GM23338 (cell line): Measurements from ENCODE around the gene CPAMD8. TPM values are rescaled to one million over a fixed set of nuclear protein-coding genes. Genes with fewer than 3 reads are reported as not detected.
A peak's percentile ranks its signal among the peaks of the same experiment; 100 is the strongest.

ENCODE experiments used
- ATAC-seq: fragments of 200-7000 bp; cut with Tn5 transposase; 3 replicates; pipeline ENCODE4 v1.9.1; 2020
- DNase-seq: peaks from one replicate; pipeline ENCODE4 v3.0.0-alpha.2; 2015; ENCODE audit warnings: low spot score
- H2AFZ ChIP-seq: fragments of 200-600 bp; sonication (generic); 2 replicates; pipeline ENCODE4 v1.8.0; 2016; ENCODE audit warnings: antibody characterized with exemption, mild to moderate bottlenecking, moderate library complexity
- H3F3A ChIP-seq: fragments of 200-600 bp; sonication (generic); replicated peaks from 2 replicates; pipeline ENCODE4 v1.8.0; 2017; ENCODE audit warnings: antibody characterized with exemption, mixed run types, low read depth
- H3K27ac ChIP-seq: fragments of 200-600 bp; sonication (generic); 2 replicates; pipeline ENCODE4 v1.6.1; 2016; ENCODE audit warnings: low read depth
- H3K27me3 ChIP-seq: fragments of 200-600 bp; sonication (generic); 2 replicates; pipeline ENCODE4 v1.8.0; 2016; ENCODE audit warnings: mild to moderate bottlenecking, mixed run types, moderate library complexity; ENCODE audit not compliant: insufficient read depth
- H3K36me3 ChIP-seq: fragments of 200-600 bp; sonication (generic); 2 replicates; pipeline ENCODE4 v1.8.0; 2016; ENCODE audit warnings: mild to moderate bottlenecking; ENCODE audit not compliant: insufficient read depth
- H3K4me1 ChIP-seq: fragments of 200-600 bp; sonication (generic); 2 replicates; pipeline ENCODE4 v1.8.0; 2016; ENCODE audit warnings: mild to moderate bottlenecking, moderate library complexity; ENCODE audit not compliant: insufficient read depth
- H3K4me2 ChIP-seq: fragments of 200-600 bp; sonication (generic); 2 replicates; pipeline ENCODE4 v1.7.1; 2017; ENCODE audit warnings: mixed run types
- H3K4me3 ChIP-seq: fragments of 200-600 bp; sonication (generic); 2 replicates; pipeline ENCODE4 v1.6.1; 2016; ENCODE audit warnings: mixed run types
- H3K79me2 ChIP-seq: fragments of 200-600 bp; sonication (generic); replicated peaks from 2 replicates; pipeline ENCODE4 v1.8.0; 2017; ENCODE audit warnings: mild to moderate bottlenecking; ENCODE audit not compliant: insufficient read depth
- H3K9me2 ChIP-seq: fragments of 200-600 bp; sonication (generic); 2 replicates; pipeline ENCODE4 v1.8.0; 2017; ENCODE audit not compliant: insufficient read depth
- H4K20me1 ChIP-seq: fragments of 200-600 bp; sonication (generic); replicated peaks from 2 replicates; pipeline ENCODE4 v1.8.0; 2017; ENCODE audit warnings: mild to moderate bottlenecking; ENCODE audit not compliant: insufficient read depth
- H3K27ac Mint-ChIP-seq: 2 replicates; pipeline ENCODE4 v1.8.0; 2020; ENCODE audit warnings: inconsistent platforms, mild to moderate bottlenecking, moderate library complexity, mixed read lengths
- H3K27me3 Mint-ChIP-seq: 3 replicates; pipeline ENCODE4 v1.8.0; 2022; ENCODE audit warnings: low read depth, mild to moderate bottlenecking, moderate library complexity, mixed read lengths, inconsistent platforms; ENCODE audit not compliant: insufficient read depth, poor library complexity
- H3K36me3 Mint-ChIP-seq: 3 replicates; pipeline ENCODE4 v1.8.0; 2021; ENCODE audit warnings: low read depth, mild to moderate bottlenecking, inconsistent platforms, moderate library complexity, mixed read lengths
- H3K4me1 Mint-ChIP-seq: 3 replicates; pipeline ENCODE4 v1.8.0; 2020; ENCODE audit warnings: mild to moderate bottlenecking, inconsistent platforms, mixed read lengths
- H3K4me3 Mint-ChIP-seq: 3 replicates; pipeline ENCODE4 v1.8.0; 2021; ENCODE audit warnings: moderate library complexity, mild to moderate bottlenecking, inconsistent platforms, mixed read lengths
- H3K9me3 Mint-ChIP-seq: 3 replicates; pipeline ENCODE4 v1.8.0; 2020; ENCODE audit warnings: moderate library complexity, mild to moderate bottlenecking, inconsistent platforms, mixed read lengths
- CREB1 ChIP-seq: fragments of 250-450 bp; sonication (Bioruptor Pico); IDR thresholded peaks from 2 replicates; pipeline ENCODE4 v1.5.0; 2020; ENCODE audit warnings: low read depth, mild to moderate bottlenecking, moderate library complexity
- EZH2 ChIP-seq: fragments of 200-600 bp; sonication (generic); IDR thresholded peaks from one replicate; pipeline ENCODE4 v1.8.0; 2017; ENCODE audit warnings: antibody characterized with exemption, mild to moderate bottlenecking, low read depth; ENCODE audit not compliant: unreplicated experiment
- EZH2phosphoT487 ChIP-seq: fragments of 200-600 bp; sonication (generic); IDR thresholded peaks from one replicate; pipeline ENCODE4 v1.8.1; 2018; ENCODE audit warnings: antibody characterized with exemption; ENCODE audit not compliant: unreplicated experiment
- ZNF331 ChIP-seq: fragments of 250-450 bp; sonication (Bioruptor Pico); IDR thresholded peaks from 2 replicates; pipeline ENCODE4 v1.5.0; 2020; ENCODE audit warnings: low read depth, mild to moderate bottlenecking, moderate library complexity
- polyA plus RNA-seq: library from polyadenylated mRNA; unstranded; fragments of >200 nt; fragmentation: Nextera tagmentation; extraction: Ambion mirVana; gene quantifications from 2 replicates; pipeline ENCODE4 v1.2.1, GENCODE V29; 2016
- total RNA-seq: library from RNA; depleted of rRNA; stranded (reverse); fragments of >200 nt; shearing (Covaris generic); gene quantifications from 2 replicates; pipeline ENCODE4 v1.2.3, GENCODE V29; 2014
- TF ChIP-seq, protein P1 (sequence below), 2 experiments: fragments of 200-600 bp in 1 of 2; sonication (generic) in 1 of 2; conservative IDR thresholded peaks; 2 replicates each; pipeline versions ENCODE4 v1.5.1 to v1.6.1; 2016 to 2017; ENCODE audit warnings: antibody characterized with exemption in 2 of 2, low read depth in 2 of 2, mild to moderate bottlenecking in 2 of 2, moderate library complexity in 1 of 2
- TF ChIP-seq, protein P2 (sequence below): fragments of 250-450 bp; sonication (Bioruptor Pico); IDR thresholded peaks from 2 replicates; pipeline ENCODE4 v1.5.0; 2020; ENCODE audit warnings: mild to moderate bottlenecking, moderate library complexity

CPAMD8 gene
- total and polyA plus RNA-seq, 2 experiments from 2014 or later = 4.4 to 11.8 TPM

DNA sequence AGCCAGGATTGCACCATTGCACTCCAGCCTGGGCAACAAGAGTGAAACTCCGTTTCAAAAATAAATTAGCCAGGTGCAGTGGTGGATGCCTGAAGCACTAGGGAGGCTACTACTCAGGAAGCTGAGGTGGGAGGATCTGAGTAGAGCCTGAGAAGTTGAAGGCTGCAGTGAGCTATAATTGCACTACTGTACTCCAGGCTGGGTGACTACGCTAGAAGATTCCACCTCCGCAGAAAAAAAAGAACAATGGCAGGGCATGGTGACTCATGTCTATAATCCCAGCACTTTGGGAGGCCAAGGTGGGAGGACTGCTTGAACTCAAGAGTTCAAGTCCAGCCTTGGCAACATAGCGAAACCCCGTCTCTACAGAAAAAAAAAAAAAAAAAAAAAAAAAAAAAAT is 28.1 kb upstream of the CPAMD8 start (continued):
- no peak for TF ChIP-seq ZNF331

DNA sequence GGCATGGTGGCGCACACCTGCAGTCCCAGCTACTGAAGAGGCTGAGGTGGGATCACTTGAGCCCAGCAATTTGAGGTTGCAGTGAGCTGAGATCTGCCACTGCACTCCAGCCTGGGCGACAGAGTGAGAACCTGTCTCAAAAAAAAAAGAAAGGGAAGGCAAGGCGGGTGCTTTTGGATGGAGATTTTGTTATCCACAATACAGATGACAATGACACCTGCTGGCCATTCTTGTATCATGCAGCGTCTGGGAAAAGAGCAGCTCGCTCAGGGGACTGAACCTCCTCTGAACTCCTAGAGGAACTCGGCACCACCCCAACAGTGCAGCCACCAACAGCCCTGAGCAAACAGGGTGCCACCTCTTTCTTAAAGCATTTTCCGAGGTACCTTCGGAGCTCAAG is 25.8 kb upstream of the CPAMD8 start:
- TF ChIP-seq EZH2phosphoT487 = no peak
- TF ChIP-seq EZH2 = no peak
- no peak for TF ChIP-seq CREB1 (CRISPR knock-in tag)
- TF ChIP-seq, protein P1, sequence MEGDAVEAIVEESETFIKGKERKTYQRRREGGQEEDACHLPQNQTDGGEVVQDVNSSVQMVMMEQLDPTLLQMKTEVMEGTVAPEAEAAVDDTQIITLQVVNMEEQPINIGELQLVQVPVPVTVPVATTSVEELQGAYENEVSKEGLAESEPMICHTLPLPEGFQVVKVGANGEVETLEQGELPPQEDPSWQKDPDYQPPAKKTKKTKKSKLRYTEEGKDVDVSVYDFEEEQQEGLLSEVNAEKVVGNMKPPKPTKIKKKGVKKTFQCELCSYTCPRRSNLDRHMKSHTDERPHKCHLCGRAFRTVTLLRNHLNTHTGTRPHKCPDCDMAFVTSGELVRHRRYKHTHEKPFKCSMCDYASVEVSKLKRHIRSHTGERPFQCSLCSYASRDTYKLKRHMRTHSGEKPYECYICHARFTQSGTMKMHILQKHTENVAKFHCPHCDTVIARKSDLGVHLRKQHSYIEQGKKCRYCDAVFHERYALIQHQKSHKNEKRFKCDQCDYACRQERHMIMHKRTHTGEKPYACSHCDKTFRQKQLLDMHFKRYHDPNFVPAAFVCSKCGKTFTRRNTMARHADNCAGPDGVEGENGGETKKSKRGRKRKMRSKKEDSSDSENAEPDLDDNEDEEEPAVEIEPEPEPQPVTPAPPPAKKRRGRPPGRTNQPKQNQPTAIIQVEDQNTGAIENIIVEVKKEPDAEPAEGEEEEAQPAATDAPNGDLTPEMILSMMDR (conservative IDR thresholded peaks at IDR 0.05; ENCODE audit: low read depth in 2 of 2) = peak; percentile 64 to 73
- Histone ChIP-seq H3K4me1 (no peaks in the 10 kb centered on the region), H3K27me3 (no peaks in the 10 kb centered on the region), H3F3A (no peaks in the 10 kb centered on the region), H3K27ac (no peak overlapping the region), H3K36me3 (peaks cover 24% of the 10 kb centered on the region), H3K4me2 (no peak overlapping the region), H2AFZ (no peak overlapping the region), H4K20me1 (no peaks in the 10 kb centered on the region; the same call in none of the 2 replicates), H3K79me2 (no peaks in the 10 kb centered on the region), H3K4me3 (no peak overlapping the region), H3K9me2 (no peaks in the 10 kb centered on the region)
- Mint-ChIP-seq H3K36me3 (peaks cover 73% of the 10 kb centered on the region), H3K27me3 (no peaks in the 10 kb centered on the region), H3K4me1 (peaks cover 8% of the 10 kb centered on the region), H3K4me3 (no peak overlapping the region), H3K9me3 (no peaks in the 10 kb centered on the region), H3K27ac (0 out of 2 replicates have a peak overlapping the region, but pooled peaks have one; percentile 75)
- DNase-seq (peak; percentile 88), ATAC-seq (peak; percentile 93)

DNA sequence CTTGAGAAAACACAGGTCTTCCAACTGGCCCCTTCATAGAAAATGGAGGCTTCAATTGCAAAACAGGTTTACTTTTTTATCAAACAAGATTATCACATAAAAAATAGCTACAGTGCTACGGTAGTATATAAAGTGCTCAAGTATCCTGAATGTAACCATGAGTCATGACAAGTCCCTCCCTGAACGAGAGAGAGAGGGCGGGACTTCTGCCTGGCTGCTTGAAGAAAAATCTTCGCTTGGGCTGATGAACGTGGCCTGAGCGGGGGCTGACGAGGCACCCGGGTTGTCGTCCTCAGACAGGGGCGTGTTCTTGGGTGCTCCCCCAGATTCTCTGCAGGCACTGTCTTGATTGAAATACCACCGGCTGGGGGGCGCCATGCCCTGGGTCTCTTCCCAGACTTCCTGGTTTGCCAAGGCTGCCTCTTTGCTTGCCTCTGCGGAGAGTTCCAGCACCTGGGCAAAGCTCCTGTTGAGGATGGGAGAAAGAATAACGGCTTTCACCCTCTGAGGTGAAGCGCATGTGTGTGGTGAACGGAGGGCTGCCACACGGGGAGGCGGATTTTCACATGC is 23.2 kb upstream of the CPAMD8 start:
- Mint-ChIP-seq H3K4me1 (peaks cover 8% of the 10 kb centered on the region), H3K9me3 (no peaks in the 10 kb centered on the region), H3K4me3 (no peak overlapping the region), H3K36me3 (peaks cover 58% of the 10 kb centered on the region), H3K27ac (no peak overlapping the region), H3K27me3 (no peaks in the 10 kb centered on the region)
- Histone ChIP-seq H3K4me1 (no peaks in the 10 kb centered on the region), H2AFZ (no peak overlapping the region), H3K4me3 (no peak overlapping the region), H3K9me2 (no peaks in the 10 kb centered on the region), H3K79me2 (no peaks in the 10 kb centered on the region), H3K27me3 (no peaks in the 10 kb centered on the region), H3K36me3 (peaks cover 22% of the 10 kb centered on the region), H3F3A (0 out of 2 replicates have a peak, but pooled peaks cover 3% of the 10 kb centered on the region), H3K27ac (no peak overlapping the region), H3K4me2 (no peak overlapping the region), H4K20me1 (no peaks in the 10 kb centered on the region; the same call in none of the 2 replicates)
- ATAC-seq = no peak
- TF ChIP-seq, protein P2, sequence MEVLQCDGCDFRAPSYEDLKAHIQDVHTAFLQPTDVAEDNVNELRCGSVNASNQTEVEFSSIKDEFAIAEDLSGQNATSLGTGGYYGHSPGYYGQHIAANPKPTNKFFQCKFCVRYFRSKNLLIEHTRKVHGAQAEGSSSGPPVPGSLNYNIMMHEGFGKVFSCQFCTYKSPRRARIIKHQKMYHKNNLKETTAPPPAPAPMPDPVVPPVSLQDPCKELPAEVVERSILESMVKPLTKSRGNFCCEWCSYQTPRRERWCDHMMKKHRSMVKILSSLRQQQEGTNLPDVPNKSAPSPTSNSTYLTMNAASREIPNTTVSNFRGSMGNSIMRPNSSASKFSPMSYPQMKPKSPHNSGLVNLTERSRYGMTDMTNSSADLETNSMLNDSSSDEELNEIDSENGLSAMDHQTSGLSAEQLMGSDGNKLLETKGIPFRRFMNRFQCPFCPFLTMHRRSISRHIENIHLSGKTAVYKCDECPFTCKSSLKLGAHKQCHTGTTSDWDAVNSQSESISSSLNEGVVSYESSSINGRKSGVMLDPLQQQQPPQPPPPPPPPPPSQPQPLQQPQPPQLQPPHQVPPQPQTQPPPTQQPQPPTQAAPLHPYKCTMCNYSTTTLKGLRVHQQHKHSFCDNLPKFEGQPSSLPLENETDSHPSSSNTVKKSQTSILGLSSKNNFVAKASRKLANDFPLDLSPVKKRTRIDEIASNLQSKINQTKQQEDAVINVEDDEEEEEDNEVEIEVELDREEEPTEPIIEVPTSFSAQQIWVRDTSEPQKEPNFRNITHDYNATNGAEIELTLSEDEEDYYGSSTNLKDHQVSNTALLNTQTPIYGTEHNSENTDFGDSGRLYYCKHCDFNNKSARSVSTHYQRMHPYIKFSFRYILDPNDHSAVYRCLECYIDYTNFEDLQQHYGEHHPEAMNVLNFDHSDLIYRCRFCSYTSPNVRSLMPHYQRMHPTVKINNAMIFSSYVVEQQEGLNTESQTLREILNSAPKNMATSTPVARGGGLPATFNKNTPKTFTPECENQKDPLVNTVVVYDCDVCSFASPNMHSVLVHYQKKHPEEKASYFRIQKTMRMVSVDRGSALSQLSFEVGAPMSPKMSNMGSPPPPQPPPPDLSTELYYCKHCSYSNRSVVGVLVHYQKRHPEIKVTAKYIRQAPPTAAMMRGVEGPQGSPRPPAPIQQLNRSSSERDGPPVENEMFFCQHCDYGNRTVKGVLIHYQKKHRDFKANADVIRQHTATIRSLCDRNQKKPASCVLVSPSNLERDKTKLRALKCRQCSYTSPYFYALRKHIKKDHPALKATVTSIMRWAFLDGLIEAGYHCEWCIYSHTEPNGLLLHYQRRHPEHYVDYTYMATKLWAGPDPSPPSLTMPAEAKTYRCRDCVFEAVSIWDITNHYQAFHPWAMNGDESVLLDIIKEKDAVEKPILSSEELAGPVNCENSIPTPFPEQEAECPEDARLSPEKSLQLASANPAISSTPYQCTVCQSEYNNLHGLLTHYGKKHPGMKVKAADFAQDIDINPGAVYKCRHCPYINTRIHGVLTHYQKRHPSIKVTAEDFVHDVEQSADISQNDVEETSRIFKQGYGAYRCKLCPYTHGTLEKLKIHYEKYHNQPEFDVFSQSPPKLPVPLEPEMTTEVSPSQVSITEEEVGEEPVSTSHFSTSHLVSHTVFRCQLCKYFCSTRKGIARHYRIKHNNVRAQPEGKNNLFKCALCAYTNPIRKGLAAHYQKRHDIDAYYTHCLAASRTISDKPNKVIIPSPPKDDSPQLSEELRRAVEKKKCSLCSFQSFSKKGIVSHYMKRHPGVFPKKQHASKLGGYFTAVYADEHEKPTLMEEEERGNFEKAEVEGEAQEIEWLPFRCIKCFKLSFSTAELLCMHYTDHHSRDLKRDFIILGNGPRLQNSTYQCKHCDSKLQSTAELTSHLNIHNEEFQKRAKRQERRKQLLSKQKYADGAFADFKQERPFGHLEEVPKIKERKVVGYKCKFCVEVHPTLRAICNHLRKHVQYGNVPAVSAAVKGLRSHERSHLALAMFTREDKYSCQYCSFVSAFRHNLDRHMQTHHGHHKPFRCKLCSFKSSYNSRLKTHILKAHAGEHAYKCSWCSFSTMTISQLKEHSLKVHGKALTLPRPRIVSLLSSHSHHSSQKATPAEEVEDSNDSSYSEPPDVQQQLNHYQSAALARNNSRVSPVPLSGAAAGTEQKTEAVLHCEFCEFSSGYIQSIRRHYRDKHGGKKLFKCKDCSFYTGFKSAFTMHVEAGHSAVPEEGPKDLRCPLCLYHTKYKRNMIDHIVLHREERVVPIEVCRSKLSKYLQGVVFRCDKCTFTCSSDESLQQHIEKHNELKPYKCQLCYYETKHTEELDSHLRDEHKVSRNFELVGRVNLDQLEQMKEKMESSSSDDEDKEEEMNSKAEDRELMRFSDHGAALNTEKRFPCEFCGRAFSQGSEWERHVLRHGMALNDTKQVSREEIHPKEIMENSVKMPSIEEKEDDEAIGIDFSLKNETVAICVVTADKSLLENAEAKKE (CRISPR knock-in tag) = no peak
- TF ChIP-seq, protein P1 (conservative IDR thresholded peaks at IDR 0.05; ENCODE audit: low read depth in 2 of 2) = 0 out of 4 replicates have a peak, but pooled peaks of 1 of the 2 experiments have one; percentile 3
- DNase-seq = no peak
